ENCODE results near the gene RALGDS. TPM values are rescaled to one million over a fixed set of nuclear protein-coding genes. Genes with fewer than 3 reads are reported as not detected.
A peak's percentile ranks its signal among the peaks of the same experiment; 100 is the strongest.

Gene RALGDS
- total RNA-seq, 1 experiment from 2014 or later, result 22.9 TPM

DNA sequence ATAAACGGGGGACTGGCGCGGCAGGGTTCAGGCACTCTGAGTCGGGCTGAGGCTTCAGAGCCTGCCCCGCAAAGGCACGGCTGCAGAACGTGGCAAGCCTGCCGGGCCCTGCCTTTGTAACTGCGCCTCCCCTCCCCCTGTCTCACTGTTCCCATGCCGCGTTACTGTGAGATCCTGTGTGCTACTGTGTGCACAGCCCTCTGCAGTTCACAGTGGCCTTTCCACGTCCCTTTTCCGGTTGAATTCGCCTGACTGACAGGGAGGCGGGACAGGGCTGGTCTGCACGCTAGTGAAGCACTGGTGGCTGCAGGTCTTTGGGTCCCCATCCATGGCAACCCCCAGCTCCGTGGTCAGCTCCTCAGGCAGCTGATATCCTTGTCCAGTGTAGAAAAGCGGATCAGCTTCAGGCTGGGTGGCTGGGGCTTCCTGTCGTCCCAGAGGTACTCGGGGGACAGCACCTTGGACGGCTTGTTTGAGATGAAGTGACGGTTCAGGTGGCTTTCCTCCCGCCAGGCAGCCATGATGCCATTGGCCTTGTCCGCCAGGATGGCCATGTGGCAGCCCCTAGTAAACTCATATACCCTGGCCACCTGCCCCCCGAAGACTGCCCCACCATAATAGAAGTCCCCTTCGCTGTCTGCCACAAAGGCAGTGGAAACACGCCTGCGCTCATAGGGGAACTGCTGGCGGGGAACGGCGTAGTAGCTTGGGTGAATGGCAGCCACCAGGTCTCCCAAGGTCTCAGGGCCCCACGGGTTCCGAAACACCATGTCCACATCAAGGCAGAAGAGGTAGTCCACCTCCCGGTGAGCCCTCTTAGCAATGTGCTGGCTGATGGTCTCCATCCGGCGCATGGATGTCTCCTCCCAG lies 32.4 kb upstream of the RALGDS start (continued):
- TF ChIP-seq, protein P1, sequence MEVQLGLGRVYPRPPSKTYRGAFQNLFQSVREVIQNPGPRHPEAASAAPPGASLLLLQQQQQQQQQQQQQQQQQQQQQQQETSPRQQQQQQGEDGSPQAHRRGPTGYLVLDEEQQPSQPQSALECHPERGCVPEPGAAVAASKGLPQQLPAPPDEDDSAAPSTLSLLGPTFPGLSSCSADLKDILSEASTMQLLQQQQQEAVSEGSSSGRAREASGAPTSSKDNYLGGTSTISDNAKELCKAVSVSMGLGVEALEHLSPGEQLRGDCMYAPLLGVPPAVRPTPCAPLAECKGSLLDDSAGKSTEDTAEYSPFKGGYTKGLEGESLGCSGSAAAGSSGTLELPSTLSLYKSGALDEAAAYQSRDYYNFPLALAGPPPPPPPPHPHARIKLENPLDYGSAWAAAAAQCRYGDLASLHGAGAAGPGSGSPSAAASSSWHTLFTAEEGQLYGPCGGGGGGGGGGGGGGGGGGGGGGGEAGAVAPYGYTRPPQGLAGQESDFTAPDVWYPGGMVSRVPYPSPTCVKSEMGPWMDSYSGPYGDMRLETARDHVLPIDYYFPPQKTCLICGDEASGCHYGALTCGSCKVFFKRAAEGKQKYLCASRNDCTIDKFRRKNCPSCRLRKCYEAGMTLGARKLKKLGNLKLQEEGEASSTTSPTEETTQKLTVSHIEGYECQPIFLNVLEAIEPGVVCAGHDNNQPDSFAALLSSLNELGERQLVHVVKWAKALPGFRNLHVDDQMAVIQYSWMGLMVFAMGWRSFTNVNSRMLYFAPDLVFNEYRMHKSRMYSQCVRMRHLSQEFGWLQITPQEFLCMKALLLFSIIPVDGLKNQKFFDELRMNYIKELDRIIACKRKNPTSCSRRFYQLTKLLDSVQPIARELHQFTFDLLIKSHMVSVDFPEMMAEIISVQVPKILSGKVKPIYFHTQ (CRISPR knock-in tag; IDR thresholded peaks at IDR 0.05), result no peak

DNA sequence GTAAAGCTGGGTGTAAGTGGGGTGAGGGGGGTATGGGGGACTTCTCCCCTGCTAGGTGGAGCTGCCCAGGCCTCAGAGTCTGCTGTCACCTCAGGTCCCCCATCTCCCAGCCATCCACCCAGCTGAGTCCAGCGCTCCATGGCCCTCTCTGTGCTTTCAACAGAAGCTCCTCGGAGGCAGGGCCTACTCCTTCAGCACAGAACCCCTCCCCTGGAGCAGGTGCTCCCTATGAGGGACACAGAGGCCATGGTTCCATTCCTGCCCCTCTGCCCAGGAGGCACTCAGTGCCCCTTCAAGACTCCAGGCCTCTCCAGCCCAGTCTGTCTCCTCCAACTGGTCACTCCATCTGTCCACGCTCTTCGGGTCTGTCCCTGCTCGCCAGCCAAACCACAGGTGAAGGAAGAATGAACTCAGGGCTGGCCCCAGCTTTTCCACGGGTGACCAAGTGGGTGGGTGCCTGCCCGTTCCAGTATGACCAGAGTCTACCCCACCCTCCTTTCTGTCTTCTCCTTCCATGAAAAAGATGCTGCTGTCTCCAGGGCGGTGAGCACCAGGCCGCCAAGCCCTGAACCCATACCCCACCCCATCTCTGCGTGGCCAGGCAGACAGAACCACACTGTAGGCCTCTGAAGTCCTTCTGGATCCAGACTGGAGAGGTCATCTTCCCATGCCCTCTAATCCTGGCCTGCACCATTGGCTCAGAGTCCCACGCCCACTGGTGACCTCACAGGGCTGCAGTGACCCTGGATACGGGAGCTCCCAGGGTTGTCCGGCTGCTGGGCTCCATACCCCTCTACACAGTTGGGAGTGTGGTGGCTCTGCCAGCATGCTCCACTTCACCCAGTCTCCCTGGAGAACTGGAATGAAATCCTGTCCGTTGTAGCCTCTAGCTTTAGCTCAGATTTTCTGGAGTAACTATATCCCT lies 30.8 kb upstream of the RALGDS start:
- H3K27ac Mint-ChIP-seq, result peak overlapping the region; percentile 75
- ATAC-seq (no peak), DNase-seq (ENCODE audit: low spot score) (no peak)
- H3K27me3 Mint-ChIP-seq (ENCODE audit: low read depth), result peaks cover 4% of the 10 kb centered on the region; the same call in 1 of the 2 replicates
- CTCF ChIA-PET, result interaction anchor here (1.0 to 1.3 kb wide), 2 partner anchors 9 to 129 kb away, joined by 4 read pairs; no protein-coding TSS in a partner anchor
- no peak overlapping the region for H3K4me3 Mint-ChIP-seq
- peaks cover 4% of the 10 kb centered on the region for H3K36me3 Mint-ChIP-seq
- H3K4me1 Mint-ChIP-seq, result peaks cover 14% of the 10 kb centered on the region
- TF ChIP-seq, protein P2, sequence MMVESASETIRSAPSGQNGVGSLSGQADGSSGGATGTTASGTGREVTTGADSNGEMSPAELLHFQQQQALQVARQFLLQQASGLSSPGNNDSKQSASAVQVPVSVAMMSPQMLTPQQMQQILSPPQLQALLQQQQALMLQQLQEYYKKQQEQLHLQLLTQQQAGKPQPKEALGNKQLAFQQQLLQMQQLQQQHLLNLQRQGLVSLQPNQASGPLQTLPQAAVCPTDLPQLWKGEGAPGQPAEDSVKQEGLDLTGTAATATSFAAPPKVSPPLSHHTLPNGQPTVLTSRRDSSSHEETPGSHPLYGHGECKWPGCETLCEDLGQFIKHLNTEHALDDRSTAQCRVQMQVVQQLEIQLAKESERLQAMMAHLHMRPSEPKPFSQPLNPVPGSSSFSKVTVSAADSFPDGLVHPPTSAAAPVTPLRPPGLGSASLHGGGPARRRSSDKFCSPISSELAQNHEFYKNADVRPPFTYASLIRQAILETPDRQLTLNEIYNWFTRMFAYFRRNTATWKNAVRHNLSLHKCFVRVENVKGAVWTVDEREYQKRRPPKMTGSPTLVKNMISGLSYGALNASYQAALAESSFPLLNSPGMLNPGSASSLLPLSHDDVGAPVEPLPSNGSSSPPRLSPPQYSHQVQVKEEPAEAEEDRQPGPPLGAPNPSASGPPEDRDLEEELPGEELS (CRISPR knock-in tag; IDR thresholded peaks at IDR 0.05), result no peak
- no peaks in the 10 kb centered on the region for H3K9me3 Mint-ChIP-seq
- POLR2A ChIA-PET, result no interaction called here

DNA sequence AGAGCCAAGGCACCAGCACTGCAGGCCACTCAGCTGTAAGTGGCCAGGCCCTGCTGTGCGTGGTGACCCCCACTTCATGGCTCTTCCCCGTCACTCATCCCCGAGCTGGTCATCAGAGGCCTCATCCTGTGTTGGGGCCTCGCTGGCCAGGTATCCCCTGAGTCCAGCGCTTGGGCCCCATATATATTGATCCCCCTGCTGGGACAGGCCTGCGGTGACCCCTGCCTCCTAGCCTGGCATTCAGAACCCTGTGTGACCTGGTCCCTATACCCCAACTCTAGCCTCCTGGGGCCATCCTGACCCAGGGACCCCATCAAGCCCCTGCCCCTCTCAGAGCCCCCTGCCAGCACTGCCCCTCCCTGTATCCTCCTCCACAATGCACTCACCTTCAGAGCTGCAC lies 30.0 kb upstream of the RALGDS start:
- TF ChIP-seq, protein P3, sequence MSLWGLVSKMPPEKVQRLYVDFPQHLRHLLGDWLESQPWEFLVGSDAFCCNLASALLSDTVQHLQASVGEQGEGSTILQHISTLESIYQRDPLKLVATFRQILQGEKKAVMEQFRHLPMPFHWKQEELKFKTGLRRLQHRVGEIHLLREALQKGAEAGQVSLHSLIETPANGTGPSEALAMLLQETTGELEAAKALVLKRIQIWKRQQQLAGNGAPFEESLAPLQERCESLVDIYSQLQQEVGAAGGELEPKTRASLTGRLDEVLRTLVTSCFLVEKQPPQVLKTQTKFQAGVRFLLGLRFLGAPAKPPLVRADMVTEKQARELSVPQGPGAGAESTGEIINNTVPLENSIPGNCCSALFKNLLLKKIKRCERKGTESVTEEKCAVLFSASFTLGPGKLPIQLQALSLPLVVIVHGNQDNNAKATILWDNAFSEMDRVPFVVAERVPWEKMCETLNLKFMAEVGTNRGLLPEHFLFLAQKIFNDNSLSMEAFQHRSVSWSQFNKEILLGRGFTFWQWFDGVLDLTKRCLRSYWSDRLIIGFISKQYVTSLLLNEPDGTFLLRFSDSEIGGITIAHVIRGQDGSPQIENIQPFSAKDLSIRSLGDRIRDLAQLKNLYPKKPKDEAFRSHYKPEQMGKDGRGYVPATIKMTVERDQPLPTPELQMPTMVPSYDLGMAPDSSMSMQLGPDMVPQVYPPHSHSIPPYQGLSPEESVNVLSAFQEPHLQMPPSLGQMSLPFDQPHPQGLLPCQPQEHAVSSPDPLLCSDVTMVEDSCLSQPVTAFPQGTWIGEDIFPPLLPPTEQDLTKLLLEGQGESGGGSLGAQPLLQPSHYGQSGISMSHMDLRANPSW (CRISPR knock-in tag; conservative IDR thresholded peaks at IDR 0.05; ENCODE audit: low read depth), result no peak
- TF ChIP-seq, protein P4, sequence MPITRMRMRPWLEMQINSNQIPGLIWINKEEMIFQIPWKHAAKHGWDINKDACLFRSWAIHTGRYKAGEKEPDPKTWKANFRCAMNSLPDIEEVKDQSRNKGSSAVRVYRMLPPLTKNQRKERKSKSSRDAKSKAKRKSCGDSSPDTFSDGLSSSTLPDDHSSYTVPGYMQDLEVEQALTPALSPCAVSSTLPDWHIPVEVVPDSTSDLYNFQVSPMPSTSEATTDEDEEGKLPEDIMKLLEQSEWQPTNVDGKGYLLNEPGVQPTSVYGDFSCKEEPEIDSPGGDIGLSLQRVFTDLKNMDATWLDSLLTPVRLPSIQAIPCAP (CRISPR knock-in tag; IDR thresholded peaks at IDR 0.05), result no peak
- TF ChIP-seq ZNF423 (CRISPR knock-in tag; IDR thresholded peaks at IDR 0.05), result no peak
- no peak for TF ChIP-seq ZNF317 (CRISPR knock-in tag; IDR thresholded peaks at IDR 0.05; ENCODE audit: borderline replicate concordance, low read depth)
- ATAC-seq (no peak), DNase-seq (ENCODE audit: low spot score) (no peak)
- no peaks in the 10 kb centered on the region for H3K9me3 Mint-ChIP-seq
- no peak overlapping the region for H3K4me3 Mint-ChIP-seq
- ChIA-PET POLR2A (no interaction called here), CTCF (interaction anchor here (1.0 to 1.3 kb wide), 2 partner anchors 10 to 129 kb away, joined by 4 read pairs; no protein-coding TSS in a partner anchor)
- H3K27ac Mint-ChIP-seq, result no peak overlapping the region
- peaks cover 4% of the 10 kb centered on the region; the same call in 1 of the 2 replicates for H3K27me3 Mint-ChIP-seq (ENCODE audit: low read depth)
- H3K36me3 Mint-ChIP-seq, result peaks cover 4% of the 10 kb centered on the region
- H3K4me1 Mint-ChIP-seq, result peaks cover 14% of the 10 kb centered on the region

All from WTC11 (cell line).